SK-N-SH treated with all-trans-retinoic acid at 6 μM for 48 hours (cell line): ENCODE results near the gene APBA2.

Experiments
- GLIS3 ChIP-seq: fragments of 250-450 bp; sonication (Bioruptor Pico); IDR thresholded peaks from 2 replicates; pipeline ENCODE4 v1.5.0; 2020; ENCODE audit warnings: mild to moderate bottlenecking, moderate library complexity
- ISL1 ChIP-seq: fragments of 250-450 bp; sonication (Bioruptor Pico); IDR thresholded peaks from 2 replicates; pipeline ENCODE4 v2.1.2; 2022; ENCODE audit warnings: mild to moderate bottlenecking, moderate library complexity
- PATZ1 ChIP-seq: fragments of 250-450 bp; sonication (Bioruptor Pico); IDR thresholded peaks from 2 replicates; pipeline ENCODE4 v1.8.0; 2020; ENCODE audit warnings: mild to moderate bottlenecking, moderate library complexity, borderline replicate concordance
- SNAI2 ChIP-seq: fragments of 250-450 bp; sonication (Bioruptor Pico); IDR thresholded peaks from 2 replicates; pipeline ENCODE4 v1.5.0; 2020; ENCODE audit warnings: mild to moderate bottlenecking, moderate library complexity
- TCF4 ChIP-seq: fragments of 250-450 bp; sonication (Bioruptor Pico); IDR thresholded peaks from 2 replicates; pipeline ENCODE4 v1.8.0; 2021; ENCODE audit warnings: mild to moderate bottlenecking, moderate library complexity, borderline replicate concordance
- ZFP3 ChIP-seq: fragments of 250-450 bp; sonication (Bioruptor Pico); IDR thresholded peaks from 2 replicates; pipeline ENCODE4 v1.5.0; 2020; ENCODE audit warnings: mild to moderate bottlenecking, moderate library complexity
- ZNF8 ChIP-seq: fragments of 450-650 bp; formaldehyde crosslinking; IDR thresholded peaks from 2 replicates; pipeline ENCODE4 v1.5.0; 2020; ENCODE audit warnings: mild to moderate bottlenecking, moderate library complexity

GRCh38 chr15:29035336-29036285 is 149.8 kb downstream of the APBA2 start:
- no peak for TF ChIP-seq ZFP3 (CRISPR knock-in tag)
- TF ChIP-seq ZNF8 (CRISPR knock-in tag): no peak
- TF ChIP-seq SNAI2 (CRISPR knock-in tag): no peak
- no peak for TF ChIP-seq PATZ1 (CRISPR knock-in tag)
- no peak for TF ChIP-seq TCF4 (CRISPR knock-in tag)
- no peak for TF ChIP-seq GLIS3 (CRISPR knock-in tag)
- no peak for TF ChIP-seq ISL1 (CRISPR knock-in tag)
